Measurements from ENCODE around the gene TYMP. TPM values are rescaled to one million over a fixed set of nuclear protein-coding genes. Genes with fewer than 3 reads are reported as not detected.

TYMP gene
- total RNA-seq, 1 donor from 2014 or later: 12.7 TPM

GRCh38 chr22:50498322-50498890 lies 31.4 kb downstream of the TYMP start:
- no peak for DNase-seq
- ATAC-seq: peak; percentile 83
- intact Hi-C loops (cut with micrococcal nuclease): no loop called here

GRCh38 chr22:50497093-50497492 lies 32.7 kb downstream of the TYMP start:
- DNase-seq (no peak), ATAC-seq (no peak)
- intact Hi-C loops (cut with micrococcal nuclease): no loop called here

DNA sequence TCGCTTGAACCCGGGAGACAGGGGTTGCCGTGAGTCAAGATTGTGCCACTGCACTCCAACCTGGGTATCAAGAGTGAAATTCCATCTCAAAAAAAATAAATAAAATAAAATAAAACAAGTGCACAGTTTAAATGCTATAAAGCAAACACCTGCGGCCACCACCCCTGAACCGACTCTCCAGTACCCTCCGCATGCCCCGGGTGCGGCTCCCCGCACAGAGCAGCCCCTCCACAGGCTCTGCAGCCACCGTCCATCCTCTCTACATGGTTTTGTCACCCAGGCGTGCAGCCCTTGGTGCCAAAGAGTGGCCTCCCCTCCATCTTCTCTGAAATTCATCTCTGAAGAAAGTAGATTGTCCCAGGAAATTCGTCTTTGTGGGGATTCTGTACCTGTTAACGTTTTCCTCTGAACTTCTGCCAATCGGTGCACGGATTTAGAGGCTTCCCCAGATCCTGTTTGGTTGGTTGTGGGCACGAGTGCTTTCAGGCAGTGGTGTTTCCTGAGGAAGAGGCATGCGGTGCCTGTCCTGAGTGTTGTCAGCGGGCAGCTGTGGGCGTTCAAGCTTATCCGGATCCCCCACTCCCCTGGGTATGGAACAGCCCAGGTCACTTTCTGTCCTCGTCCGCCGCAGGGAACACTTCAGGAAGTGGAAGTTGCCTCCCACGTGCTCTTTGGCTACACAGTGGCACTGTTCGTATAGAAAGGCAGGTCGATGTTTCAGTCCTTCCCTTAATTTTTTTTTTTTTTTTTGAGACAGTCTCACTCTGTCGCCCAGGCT lies 39.1 kb downstream of the TYMP start:
- no peak for DNase-seq
- intact Hi-C loops (cut with micrococcal nuclease): no loop called here
- ATAC-seq: no peak

- DNase-seq (no peak), ATAC-seq (no peak)
- intact Hi-C loops (cut with micrococcal nuclease): no loop called here
These were observed 40.2 kb downstream of the TYMP start for GRCh38 chr22:50489363-50490243.

DNA sequence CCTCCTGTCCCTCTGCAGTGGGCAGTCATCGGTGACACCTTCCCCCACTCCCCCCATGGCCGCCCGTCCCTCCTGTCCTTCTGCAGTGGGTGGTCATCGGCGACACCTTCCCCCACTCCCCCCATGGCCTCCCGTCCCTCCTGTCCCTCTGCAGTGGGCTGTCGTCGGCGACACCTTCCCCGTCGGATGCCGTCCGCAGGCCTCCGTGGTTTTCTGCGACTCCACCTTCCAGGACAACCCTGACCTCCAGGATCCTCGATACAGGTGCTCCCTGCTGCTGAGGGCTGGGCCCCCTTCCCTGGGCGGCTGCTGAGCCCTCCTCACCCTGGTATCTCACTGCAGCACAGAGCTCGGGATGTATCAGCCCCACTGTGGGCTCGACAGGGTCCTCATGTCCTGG lies 40.9 kb downstream of the TYMP start:
- intact Hi-C loops (cut with micrococcal nuclease): no loop called here
- DNase-seq: no peak
- ATAC-seq: no peak

DNA sequence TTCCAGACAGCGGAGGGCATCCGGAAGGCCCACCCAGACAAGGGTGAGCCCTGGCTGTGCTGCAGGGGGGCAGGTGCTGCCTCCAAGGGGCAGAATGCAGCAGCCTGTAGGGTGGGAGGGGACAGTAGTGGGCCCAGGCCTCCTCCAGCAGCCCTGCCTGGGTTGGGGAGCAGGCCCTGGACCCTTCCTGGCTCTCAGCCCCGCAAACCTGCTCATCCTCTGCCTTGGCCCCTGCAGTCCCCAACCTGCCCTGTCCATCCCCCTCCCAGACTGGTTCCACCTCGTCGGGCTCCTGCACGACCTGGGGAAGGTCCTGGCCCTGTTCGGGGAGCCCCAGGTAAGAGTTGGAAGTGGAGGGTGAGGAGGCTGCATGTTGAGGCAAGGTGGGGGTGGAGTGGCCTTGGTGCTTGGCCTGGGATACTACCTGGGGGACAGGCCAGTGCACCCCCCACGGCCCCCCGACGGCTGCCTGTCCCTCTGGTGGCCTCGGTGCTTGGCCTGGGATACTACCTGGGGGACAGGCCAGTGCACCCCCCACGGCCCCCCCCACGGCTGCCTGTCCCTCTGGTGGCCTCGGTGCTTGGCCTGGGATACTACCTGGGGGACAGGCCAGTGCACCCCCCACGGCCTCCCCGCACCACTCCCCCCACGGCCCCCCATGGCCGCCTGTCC lies 41.7 kb downstream of the TYMP start:
- intact Hi-C loops (cut with micrococcal nuclease): no loop called here

DNA sequence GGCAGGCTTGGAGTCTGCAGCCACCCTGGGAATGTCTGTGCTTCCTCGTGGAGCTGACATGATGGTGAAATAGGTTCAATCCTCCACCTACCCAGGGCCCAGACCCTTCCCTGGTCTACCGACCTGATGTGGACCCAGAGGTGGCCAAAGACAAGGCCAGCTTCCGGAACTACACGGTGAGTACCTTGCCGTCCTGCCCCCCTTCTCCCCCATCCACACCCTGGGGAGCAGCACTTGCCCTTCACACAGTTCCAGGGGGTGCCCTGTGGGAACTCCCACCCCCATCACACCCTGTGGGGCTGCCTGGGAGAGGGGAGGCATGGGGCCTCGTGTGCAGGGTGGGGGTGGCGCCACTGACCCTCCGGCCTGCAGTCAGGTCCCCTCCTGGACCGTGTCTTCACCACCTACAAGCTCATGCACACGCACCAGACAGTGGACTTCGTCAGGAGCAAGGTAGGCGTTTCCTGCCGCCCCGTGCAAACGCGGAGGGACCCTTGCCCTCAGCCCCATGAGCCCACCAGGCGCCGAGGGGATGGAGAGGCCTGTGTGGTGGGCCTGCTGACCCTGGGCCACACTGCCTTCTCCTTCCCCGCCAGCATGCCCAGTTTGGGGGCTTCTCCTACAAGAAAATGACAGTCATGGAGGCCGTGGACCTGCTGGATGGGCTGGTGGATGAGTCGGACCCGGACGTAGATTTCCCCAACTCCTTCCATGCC lies 42.4 kb downstream of the TYMP start:
- ATAC-seq (no peak), DNase-seq (no peak)
- intact Hi-C loops (cut with micrococcal nuclease): no loop called here

More for the DNA sequence above, 41.7 kb downstream of the TYMP start:
- DNase-seq (no peak), ATAC-seq (no peak)

GRCh38 chr22:50486561-50487289 lies 43.1 kb downstream of the TYMP start, which contains the start of gene MIOX:
TSS of gene MIOX (plus strand) at chr22:50486859. CDS start at chr22:50486898, 39 bp downstream.
- no peak for DNase-seq
- intact Hi-C loops (cut with micrococcal nuclease): no loop called here
- ATAC-seq: no peak

DNA sequence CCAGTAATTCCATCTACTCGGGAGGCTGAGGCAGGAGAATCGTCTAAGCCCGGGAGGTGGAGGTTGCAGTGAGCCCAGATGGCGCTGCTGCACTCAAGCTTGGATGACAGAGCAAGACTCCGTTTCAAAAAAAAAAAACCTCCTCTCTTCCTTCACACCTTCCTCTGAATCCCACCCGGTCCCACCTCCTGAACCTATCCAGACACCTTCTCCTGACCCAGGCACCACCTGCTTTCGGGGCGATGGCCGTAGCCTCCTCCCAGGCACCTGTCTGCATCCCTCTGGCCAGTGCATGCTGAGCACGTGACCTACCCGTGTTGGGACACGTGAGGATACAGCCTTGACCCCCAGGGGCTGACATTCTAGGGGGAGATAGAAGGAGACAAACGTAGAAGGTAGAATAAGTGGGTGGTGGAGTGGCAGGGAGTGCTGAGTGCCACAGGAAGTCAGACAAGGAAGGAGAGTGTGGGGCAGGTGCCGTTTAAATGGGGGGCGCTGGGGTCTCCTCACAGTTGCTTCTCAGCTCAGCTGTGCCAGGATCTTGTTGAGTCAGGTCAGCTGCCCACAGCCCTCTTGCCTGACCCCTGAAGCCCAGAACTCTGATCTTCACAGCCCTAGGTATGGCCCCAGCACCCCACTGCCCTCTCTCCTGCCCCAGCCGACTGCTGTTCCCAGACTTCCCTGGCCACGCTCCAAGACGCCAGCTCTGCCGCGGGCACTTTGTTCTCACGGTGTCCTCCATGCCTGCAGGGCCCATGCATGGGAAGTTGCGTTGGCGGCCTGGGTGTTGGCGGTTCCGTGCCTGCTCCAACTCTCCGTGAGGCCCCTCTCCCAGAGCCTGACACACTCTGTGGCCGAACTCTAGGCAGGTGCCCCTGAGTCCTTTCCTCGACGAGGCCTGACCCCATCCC lies 44.3 kb downstream of the TYMP start:
- ATAC-seq (peak; percentile 51), DNase-seq (no peak)
- intact Hi-C loops (cut with micrococcal nuclease): no loop called here

- ATAC-seq (no peak), DNase-seq (no peak)
- intact Hi-C loops (cut with micrococcal nuclease): no loop called here
These were observed 45.6 kb downstream of the TYMP start for GRCh38 chr22:50483977-50484853.

GRCh38 chr22:50483556-50483955 lies 46.3 kb downstream of the TYMP start:
- no peak for DNase-seq
- ATAC-seq: no peak
- intact Hi-C loops (cut with micrococcal nuclease): no loop called here

- ATAC-seq (no peak), DNase-seq (no peak)
- intact Hi-C loops (cut with micrococcal nuclease): no loop called here
These were observed 46.7 kb downstream of the TYMP start for GRCh38 chr22:50483106-50483505.

GRCh38 chr22:50482107-50483074 lies 47.4 kb downstream of the TYMP start:
- intact Hi-C loops (cut with micrococcal nuclease): no loop called here
- no peak for ATAC-seq
- DNase-seq: no peak

DNA sequence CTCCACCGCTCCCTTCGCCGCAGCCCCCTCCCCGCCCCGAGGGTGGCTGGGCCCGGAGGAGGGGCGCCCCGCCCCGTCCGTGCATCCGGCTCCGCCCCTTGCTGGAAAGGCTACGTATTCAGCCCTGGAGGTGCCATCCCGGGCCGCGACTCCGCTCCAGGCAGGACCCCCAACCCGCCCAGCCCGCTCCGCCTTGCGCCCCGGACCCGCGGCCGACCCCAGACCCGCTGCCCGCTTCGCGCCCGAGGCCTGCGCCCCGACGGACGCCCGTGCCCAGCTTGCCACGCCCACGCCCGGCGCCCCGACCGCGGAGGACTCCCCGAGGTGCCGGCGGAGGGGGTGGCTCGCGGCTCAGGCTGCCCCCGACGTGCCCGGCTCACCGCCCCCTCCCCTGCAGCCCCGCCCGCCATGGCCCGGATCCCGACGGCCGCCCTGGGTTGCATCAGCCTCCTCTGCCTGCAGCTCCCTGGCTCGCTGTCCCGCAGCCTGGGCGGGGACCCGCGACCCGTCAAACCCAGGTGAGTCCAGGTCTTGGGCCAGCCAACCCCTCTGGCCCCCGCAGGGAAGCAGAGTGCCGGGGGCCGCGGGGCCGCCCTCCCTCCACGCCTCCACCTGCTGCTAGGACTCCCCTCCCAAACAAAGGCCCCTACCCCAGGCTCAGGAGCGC lies 48.2 kb downstream of the TYMP start, which contains the start of gene ADM2:
ADM2 (plus strand) TSS at position 104 of the 667 bp plus-strand sequence; CDS start at position 409, 305 bp downstream.
- intact Hi-C loops (cut with micrococcal nuclease): no loop called here
- ATAC-seq (peak; percentile 38), DNase-seq (peak; percentile 57)

Data from left ventricle myocardium superior (tissue), 1 donor.